Muscle layer of duodenum (tissue), 2 donors: ENCODE results near the gene EXOC6B.

Source experiments
- H3K27ac ChIP-seq: one replicate; pipeline ENCODE4 v1.7.0; 2013; ENCODE audit warnings: mild to moderate bottlenecking, low read length
- H3K27me3 ChIP-seq: one replicate; pipeline ENCODE4 v1.7.0; 2013; ENCODE audit warnings: low read depth, mild to moderate bottlenecking, control low read depth, low read length
- H3K36me3 ChIP-seq, 2 donors: one replicate each; pipeline ENCODE4 v1.7.0; 2013; ENCODE audit warnings: low read length in 2 of 2, control low read depth in 1 of 2, mild to moderate bottlenecking in 1 of 2; ENCODE audit not compliant: insufficient read depth in 2 of 2, control insufficient read depth in 1 of 2
- H3K4me1 ChIP-seq, 2 donors: one replicate each; pipeline ENCODE4 v1.7.0; 2013; ENCODE audit warnings: low read length in 2 of 2, mild to moderate bottlenecking in 2 of 2, control low read depth in 1 of 2, moderate library complexity in 1 of 2; ENCODE audit not compliant: insufficient read depth in 2 of 2, control insufficient read depth in 1 of 2
- H3K4me3 ChIP-seq, 2 donors: one replicate each; pipeline ENCODE4 v1.7.0; 2013; ENCODE audit warnings: low read length in 2 of 2, low read depth in 1 of 2, mild to moderate bottlenecking in 1 of 2
- H3K9me3 ChIP-seq, 2 donors: one replicate each; pipeline ENCODE4 v1.7.0; 2013; ENCODE audit warnings: low read length in 2 of 2, control low read depth in 1 of 2, mild to moderate bottlenecking in 1 of 2; ENCODE audit not compliant: control insufficient read depth in 1 of 2
- donor health status: healthy.

Gene EXOC6B

DNA sequence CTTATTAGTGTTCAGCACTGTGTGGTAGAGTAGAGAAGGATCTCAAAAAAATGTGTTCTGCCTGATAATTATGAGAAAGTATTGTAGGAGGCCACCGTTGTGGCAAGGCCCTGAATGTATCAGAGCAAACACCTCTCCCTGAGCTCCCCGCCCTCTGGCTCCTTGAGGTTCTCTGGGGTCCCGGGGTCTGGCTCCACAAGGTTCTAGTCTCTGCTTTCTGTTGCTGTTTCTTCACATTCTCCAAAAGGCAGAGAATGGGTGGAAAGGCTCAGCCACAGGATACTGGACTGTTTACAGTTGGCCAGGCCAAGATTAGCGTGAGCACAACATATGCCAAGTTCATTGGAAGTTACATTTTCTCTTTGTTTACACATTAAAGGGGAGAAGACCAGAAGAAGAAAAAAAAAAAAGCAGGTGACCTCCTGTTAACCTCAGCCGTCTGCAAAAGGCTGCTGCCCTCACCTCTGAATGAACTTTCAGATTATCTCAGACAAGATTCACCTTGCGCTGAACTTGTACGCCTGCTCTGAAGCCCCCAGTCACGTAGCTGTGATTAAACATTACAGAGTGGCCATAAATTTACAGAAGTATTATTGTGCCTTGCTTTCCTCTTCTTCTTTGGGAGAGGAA lies 621.6 kb downstream of the EXOC6B start:
- H3K4me3 ChIP-seq: no peak overlapping the region
- no peaks in the 10 kb centered on the region for H3K36me3 ChIP-seq
- H3K4me1 ChIP-seq: peaks cover 12 to 19% of the 10 kb centered on the region in 2 donors
- H3K27ac ChIP-seq: peak overlapping the region; percentile 47
- H3K27me3 ChIP-seq: no peaks in the 10 kb centered on the region
- no peaks in the 10 kb centered on the region for H3K9me3 ChIP-seq

DNA sequence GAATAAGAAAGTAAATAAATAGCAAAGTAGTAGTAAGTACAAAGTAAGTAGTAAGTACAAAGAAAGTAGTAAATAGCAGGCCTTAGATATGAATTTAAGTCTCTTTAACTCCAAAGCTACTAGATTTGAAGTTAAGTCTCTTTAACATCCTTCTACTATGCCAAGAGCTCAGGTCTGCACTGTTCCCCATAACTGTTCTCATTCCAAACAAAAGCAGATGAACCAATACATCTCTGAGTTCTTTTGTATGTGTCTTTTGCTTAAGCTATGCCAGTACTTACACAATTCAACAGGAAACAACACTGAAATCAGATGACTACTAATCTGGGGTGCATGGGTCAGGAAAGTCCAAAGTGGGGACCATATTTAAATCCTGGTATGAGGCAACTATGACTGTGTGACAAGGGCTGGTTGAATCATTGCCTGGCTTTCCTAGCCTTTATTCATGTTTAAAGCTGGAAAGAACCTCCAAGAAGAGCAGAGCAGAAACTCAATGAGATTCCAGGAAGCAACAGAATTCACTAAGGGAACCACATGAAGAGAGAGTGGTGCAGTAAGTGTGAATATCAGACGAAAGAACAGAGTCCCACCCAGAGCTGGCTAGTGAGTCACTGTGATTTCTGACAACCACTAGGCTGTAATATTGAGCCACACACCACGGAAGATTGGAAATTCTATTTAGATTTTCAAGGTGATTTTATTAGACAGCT lies 627.1 kb downstream of the EXOC6B start:
- no peaks in the 10 kb centered on the region for H3K36me3 ChIP-seq
- H3K27me3 ChIP-seq: no peaks in the 10 kb centered on the region
- no peak overlapping the region for H3K4me3 ChIP-seq
- no peaks in the 10 kb centered on the region for H3K4me1 ChIP-seq
- H3K27ac ChIP-seq: no peak overlapping the region
- H3K9me3 ChIP-seq: no peaks in the 10 kb centered on the region

GRCh38 chr2:72193723-72194122 lies 632.1 kb downstream of the EXOC6B start:
- Histone ChIP-seq H3K4me3 (no peak overlapping the region), H3K27ac (no peak overlapping the region), H3K9me3 (no peaks in the 10 kb centered on the region), H3K27me3 (no peaks in the 10 kb centered on the region), H3K36me3 (no peaks in the 10 kb centered on the region), H3K4me1 (no peaks in the 10 kb centered on the region)

GRCh38 chr2:72191441-72191840 lies 634.4 kb downstream of the EXOC6B start:
- Histone ChIP-seq H3K9me3 (no peaks in the 10 kb centered on the region), H3K27me3 (no peaks in the 10 kb centered on the region), H3K27ac (no peak overlapping the region), H3K4me1 (no peaks in the 10 kb centered on the region), H3K36me3 (peaks cover 0 to 5% of the 10 kb centered on the region in 2 donors), H3K4me3 (no peak overlapping the region)

DNA sequence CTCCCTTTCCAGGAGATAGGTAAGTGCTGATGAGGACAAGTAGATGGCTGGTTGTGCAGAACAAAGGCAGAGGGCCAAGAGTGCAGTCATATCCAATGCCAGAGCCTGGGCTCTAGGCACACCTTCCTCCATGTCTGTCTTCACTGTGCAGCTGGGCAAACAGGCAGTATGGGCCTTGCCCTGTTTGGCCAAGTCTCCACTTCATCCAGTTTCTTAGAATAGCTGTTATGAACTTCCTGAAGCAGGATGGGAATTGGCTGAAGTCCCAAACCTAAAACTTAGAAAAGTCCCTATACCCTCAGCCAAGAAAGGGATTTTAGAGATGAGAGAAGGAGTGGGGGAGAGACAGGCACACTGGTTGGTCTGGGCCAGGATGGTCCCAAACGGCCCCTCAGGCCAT lies 640.6 kb downstream of the EXOC6B start:
- no peaks in the 10 kb centered on the region for H3K9me3 ChIP-seq
- H3K4me1 ChIP-seq: no peaks in the 10 kb centered on the region
- no peak overlapping the region for H3K27ac ChIP-seq
- no peak overlapping the region for H3K4me3 ChIP-seq
- peaks cover 0 to 5% of the 10 kb centered on the region in 2 donors for H3K36me3 ChIP-seq
- H3K27me3 ChIP-seq: no peaks in the 10 kb centered on the region

DNA sequence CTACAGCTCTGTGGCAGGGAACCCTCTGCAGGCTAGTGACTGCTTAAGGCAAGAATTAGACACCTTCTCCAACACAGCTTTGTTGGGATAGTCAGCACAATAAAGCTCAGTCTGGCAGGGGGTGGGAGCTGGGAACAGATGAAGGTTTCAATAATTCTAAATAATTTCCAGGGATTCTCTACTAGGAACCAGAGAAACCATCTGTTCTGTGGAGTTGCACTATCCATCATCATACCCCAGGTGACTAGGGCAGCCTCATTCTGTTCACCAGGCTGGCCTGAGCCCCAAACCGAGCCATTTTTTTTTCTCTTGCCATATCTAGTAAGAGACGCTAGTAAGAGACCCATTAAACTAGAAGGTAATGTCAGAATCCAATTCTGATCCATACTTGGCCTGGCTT lies 642.4 kb downstream of the EXOC6B start:
- no peaks in the 10 kb centered on the region for H3K27me3 ChIP-seq
- peaks cover 4 to 20% of the 10 kb centered on the region in 2 donors for H3K36me3 ChIP-seq
- no peaks in the 10 kb centered on the region for H3K4me1 ChIP-seq
- no peak overlapping the region for H3K27ac ChIP-seq
- H3K4me3 ChIP-seq: no peak overlapping the region
- H3K9me3 ChIP-seq: no peaks in the 10 kb centered on the region

DNA sequence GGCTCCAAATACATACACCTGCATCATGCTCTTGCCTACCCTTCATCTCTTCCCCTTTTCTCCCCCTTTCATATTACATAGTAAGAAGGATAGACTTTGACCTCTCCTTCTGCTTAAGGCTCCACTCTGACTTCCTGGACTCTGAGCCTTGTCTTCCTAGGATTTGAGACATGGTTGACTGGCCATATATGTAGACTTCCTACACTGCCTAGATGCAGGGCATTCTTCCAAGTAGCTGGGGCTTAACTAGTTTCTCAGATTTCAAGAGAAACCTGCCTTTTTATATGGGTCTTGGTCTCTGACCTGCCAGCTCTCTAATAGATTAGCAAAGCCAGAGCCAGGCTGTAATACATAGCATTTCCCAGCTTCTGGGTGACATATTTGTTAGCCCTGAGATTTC lies 642.8 kb downstream of the EXOC6B start:
- Histone ChIP-seq H3K9me3 (no peaks in the 10 kb centered on the region), H3K27me3 (no peaks in the 10 kb centered on the region), H3K36me3 (peaks cover 7 to 25% of the 10 kb centered on the region in 2 donors), H3K27ac (no peak overlapping the region), H3K4me3 (no peak overlapping the region), H3K4me1 (no peaks in the 10 kb centered on the region)

DNA sequence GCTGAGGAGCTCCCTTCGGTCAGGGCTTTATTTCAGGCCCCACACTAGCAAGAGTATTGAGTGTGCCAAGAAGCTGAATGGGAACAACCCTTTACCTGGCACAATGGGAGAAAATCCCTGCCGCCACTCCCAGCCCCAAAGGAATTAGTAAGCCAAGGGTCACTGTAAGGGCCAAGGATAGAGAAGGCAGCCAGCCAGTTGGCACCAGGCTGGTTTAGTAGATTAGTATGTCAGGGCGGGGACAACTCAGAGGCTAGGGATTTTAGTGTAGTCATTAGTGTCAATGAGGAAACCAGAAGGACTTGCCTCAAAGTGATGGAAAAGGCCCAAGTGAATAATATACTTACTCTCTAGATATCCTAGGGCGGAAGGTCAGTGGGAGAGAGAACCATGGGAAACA lies 643.3 kb downstream of the EXOC6B start:
- H3K4me3 ChIP-seq: no peak overlapping the region
- H3K9me3 ChIP-seq: no peaks in the 10 kb centered on the region
- no peak overlapping the region for H3K27ac ChIP-seq
- H3K27me3 ChIP-seq: no peaks in the 10 kb centered on the region
- H3K36me3 ChIP-seq: peaks cover 8 to 26% of the 10 kb centered on the region in 2 donors
- no peaks in the 10 kb centered on the region for H3K4me1 ChIP-seq

DNA sequence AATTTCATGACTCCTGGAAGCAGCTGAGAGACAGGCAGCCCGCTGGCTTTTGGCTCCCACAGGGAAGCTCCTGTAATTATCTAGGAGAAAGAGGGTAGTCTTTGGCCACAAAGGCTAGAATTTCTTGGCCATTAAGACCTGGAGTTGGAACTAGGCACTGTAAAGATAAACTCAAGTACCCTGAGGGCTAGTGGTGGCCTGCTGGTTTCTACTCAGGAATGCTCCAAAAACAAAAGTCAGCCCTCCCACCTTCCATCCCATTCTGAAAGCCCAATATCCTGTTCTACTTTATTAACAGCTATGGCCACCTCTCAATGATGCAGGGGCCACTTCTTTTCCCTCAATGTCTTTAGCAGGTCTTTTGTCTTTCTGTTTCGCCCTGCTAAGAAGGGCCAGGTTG lies 644.2 kb downstream of the EXOC6B start:
- no peaks in the 10 kb centered on the region for H3K9me3 ChIP-seq
- no peaks in the 10 kb centered on the region for H3K4me1 ChIP-seq
- H3K27ac ChIP-seq: no peak overlapping the region
- peaks cover 10 to 33% of the 10 kb centered on the region in 2 donors for H3K36me3 ChIP-seq
- no peaks in the 10 kb centered on the region for H3K27me3 ChIP-seq
- H3K4me3 ChIP-seq: no peak overlapping the region

- Histone ChIP-seq H3K4me1 (no peaks in the 10 kb centered on the region), H3K36me3 (peaks cover 10 to 38% of the 10 kb centered on the region in 2 donors), H3K27me3 (no peaks in the 10 kb centered on the region), H3K9me3 (no peaks in the 10 kb centered on the region), H3K27ac (no peak overlapping the region), H3K4me3 (no peak overlapping the region)
These were observed 645.5 kb downstream of the EXOC6B start for GRCh38 chr2:72180351-72180750.

- no peaks in the 10 kb centered on the region for H3K27me3 ChIP-seq
- no peak overlapping the region for H3K4me3 ChIP-seq
- no peaks in the 10 kb centered on the region for H3K4me1 ChIP-seq
- H3K27ac ChIP-seq: no peak overlapping the region
- H3K9me3 ChIP-seq: no peaks in the 10 kb centered on the region
- peaks cover 10 to 45% of the 10 kb centered on the region in 2 donors for H3K36me3 ChIP-seq
These were observed 647.3 kb downstream of the EXOC6B start for GRCh38 chr2:72178551-72178950.

DNA sequence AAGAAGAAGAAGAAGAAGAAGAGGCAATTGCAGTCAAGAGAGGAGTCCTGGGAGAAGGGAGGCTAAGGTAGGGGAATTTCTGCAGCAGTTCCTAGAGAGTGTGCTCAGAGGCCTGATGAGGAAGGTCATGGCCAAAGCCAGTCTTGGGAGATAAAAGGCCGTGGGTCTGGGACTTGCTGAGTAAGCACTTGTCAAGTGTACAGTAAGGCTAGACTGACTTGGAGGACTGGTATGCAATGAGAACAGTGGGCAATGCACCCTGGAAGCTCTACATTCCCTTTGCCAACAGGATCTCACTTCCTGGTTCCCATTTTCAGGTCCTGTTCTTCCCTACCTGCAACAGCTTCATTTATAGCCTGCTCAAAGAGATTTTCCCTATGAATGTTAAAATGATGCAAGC lies 649.6 kb downstream of the EXOC6B start:
- H3K36me3 ChIP-seq: peaks cover 10 to 45% of the 10 kb centered on the region in 2 donors
- no peaks in the 10 kb centered on the region for H3K9me3 ChIP-seq
- H3K4me1 ChIP-seq: no peaks in the 10 kb centered on the region
- H3K27me3 ChIP-seq: no peaks in the 10 kb centered on the region
- no peak overlapping the region for H3K27ac ChIP-seq
- H3K4me3 ChIP-seq: no peak overlapping the region
